H54 (cell line): Measurements from ENCODE around the gene ITGAX.
"Not testable (repeated sequence)": the region's sequence is repeated elsewhere in the genome, so short reads cannot be mapped to it uniquely, and the experiment has no call there.

Experiments used
- DNase-seq: peaks from one replicate; pipeline ENCODE4 v3.0.0; 2011; ENCODE audit warnings: low spot score, mixed read lengths; ENCODE audit not compliant: insufficient read length
- FAIRE-seq: peaks from 3 replicates; lab custom pipeline; 2011; peaks lifted over from hg19 to GRCh38; lab: Jason Lieb, UNC
- POLR2A ChIP-seq: IDR thresholded peaks from 2 replicates; pipeline ENCODE4 v1.6.1; 2011; ENCODE audit warnings: low read depth, mild to moderate bottlenecking, low read length

Gene ITGAX

DNA sequence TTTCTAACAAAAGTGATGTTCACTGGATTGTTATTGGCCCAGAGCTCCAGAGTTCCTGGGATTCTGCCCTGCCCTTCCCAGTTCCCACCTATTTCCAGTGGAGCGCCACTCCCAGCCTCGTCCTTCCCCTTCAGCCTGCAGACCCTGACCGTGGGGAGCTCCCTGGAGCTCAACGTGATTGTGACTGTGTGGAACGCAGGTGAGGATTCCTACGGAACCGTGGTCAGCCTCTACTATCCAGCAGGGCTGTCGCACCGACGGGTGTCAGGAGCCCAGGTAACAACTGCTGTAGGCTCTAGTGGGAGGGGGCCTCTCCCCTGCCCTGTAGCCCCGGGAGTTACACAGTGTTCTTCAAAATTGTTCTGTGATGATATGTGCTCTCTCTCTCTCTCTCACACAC, 61.4 kb downstream of the ITGAX start:
- no peak for TF ChIP-seq POLR2A
- no peak for FAIRE-seq
- DNase-seq: no peak

DNA sequence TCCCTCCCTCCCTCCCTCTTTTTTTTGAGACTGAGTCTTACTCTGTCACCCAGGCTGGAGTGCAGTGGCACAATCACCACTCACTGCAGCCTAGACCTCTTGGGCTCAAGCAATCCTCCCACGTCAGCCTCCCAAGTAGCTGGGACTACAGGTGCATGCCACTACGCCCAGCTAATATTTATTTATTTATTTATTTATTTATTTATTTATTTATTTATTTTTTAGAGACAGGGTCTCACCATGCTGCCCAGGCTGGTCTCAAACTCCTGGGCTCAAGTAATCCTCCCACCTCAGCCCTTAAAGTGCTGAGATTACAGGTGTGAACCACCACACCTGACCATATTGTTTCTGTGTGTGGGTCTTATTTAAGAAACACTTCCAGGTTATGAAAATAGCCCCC, 62.1 kb downstream of the ITGAX start:
- DNase-seq, FAIRE-seq: not testable (repeated sequence)

DNA sequence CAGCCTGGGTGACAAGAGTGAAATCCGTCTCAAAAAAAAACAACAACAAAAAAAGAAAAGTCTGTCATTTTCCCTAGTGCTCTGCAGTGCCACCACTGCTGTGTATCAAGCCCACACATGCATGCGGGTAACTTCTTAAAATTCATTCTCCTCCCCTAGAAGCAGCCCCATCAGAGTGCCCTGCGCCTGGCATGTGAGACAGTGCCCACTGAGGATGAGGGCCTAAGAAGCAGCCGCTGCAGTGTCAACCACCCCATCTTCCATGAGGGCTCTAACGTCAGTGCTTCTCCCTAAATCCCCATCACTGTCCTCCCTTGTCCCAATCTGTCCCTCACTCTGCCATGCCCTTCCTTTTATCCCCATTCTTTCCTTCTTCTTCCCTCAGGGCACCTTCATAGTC, 62.9 kb downstream of the ITGAX start:
- no peak for TF ChIP-seq POLR2A
- DNase-seq (no peak), FAIRE-seq (no peak)

DNA sequence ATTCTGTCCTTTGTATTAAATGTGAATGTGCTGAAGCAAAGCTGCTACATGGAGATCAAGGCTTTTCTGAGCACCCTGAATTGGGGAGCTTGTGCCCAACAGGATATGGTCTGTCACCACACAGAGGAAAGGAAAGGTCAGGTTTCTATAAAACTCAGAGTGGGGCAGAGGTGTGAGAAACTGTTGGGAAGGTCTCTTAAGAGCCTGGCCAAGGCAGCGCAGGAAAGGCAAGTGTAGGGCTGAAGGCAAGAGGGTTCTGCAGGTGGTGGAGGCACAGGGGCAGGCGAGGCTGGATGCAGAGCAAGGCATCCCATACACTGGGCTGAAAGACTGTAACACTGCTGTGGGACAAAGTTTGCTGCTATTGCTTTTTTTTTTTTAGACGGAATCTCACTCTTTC, 65.1 kb downstream of the ITGAX start:
- no peak for FAIRE-seq

DNA sequence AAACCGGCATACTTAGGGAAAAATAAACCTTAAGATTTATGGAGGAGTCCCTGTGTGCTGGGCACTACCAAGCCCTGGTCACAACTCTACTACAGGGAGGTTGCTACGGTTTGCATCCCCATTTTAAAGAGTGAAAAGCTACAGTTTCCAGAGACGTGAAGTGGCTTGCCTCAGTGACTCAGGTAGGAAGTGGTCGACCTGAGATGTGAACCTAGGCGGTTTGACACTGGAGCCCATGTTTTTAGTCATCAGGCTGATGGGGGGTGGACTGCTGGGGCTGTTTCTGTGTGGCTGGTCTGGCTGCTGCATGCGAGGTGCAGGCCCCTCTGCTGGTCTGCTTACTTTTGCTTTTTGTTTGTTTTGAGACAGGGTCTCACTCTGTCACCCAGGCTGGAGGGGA, 66.6 kb downstream of the ITGAX start:
- DNase-seq (no peak), FAIRE-seq (no peak)
- no peak for TF ChIP-seq POLR2A

More for the DNA sequence above, 65.1 kb downstream of the ITGAX start:
- TF ChIP-seq POLR2A: no peak
- DNase-seq: no peak

DNA sequence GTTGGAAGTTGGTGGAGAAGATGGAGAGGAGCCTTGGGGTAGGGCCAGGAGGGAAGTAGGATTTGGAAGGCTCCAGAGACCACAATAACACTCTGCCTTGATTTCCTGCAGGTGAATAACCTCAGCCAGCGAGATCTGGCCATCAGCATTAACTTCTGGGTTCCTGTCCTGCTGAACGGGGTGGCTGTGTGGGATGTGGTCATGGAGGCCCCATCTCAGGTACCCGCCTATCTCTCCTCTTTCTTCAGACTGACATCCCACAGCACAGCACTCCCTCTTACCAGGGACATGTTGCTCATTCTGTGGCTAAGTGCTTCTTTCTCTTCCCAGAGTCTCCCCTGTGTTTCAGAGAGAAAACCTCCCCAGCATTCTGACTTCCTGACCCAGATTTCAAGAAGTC, 68.3 kb downstream of the ITGAX start:
- DNase-seq: no peak
- FAIRE-seq: no peak

DNA sequence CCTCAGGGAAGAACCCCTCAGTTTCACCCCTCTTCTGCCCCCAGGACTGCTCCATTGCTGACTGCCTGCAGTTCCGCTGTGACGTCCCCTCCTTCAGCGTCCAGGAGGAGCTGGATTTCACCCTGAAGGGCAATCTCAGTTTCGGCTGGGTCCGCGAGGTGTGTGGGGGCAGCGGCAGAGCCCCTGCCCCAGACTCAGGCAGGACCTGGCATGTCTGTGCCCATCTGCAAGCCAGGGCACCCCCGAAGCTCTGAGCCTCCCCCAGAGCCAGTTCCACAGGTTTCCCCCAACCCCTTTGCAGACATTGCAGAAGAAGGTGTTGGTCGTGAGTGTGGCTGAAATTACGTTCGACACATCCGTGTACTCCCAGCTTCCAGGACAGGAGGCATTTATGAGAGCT, 68.8 kb downstream of the ITGAX start:
- no peak for TF ChIP-seq POLR2A
- FAIRE-seq: no peak
- no peak for DNase-seq

More for the DNA sequence above, 68.3 kb downstream of the ITGAX start:
- no peak for TF ChIP-seq POLR2A

DNA sequence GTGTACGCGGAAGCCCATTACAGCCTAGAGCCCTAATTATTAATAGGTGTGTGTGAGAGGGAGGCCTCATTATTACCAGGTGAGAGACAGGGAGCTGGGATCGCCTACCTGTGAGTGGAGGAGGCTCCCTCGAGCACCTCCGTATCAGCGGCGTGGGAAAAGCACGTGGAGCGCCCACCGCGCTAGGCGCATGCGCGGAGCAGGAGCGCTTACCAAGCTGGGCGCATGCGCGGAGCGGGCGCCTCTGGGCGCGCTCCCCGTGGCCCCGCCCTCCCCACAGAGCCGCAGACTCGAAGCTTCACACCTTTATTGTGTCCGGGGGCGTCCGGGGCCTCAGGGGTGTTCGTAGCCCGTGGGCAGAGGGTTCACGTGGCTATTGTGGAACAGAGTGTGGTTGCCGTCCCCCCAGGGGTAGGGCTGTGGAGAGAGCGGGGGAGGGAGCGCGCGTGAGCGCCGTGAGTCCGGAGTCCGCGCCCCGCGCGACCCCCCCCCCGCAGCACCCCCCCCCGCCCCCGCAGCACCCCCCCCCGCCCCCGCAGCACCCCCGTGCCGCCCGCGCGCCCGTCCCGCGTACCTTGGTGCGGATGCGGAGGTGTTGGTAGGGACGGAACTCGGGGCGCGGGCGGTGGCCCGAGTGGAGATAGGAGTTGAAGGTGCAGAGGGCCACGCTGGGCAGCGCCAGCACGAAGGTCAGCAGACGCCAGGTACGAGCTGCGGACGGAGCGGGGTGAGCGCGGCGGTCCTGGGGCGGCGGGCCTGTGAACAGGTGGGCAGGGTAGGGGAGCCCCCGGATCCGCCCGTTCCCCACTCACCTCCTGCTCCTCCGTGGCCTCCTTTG, 72.7 kb downstream of the ITGAX start:
- no peak for FAIRE-seq
- DNase-seq: no peak
- TF ChIP-seq POLR2A: no peak

DNA sequence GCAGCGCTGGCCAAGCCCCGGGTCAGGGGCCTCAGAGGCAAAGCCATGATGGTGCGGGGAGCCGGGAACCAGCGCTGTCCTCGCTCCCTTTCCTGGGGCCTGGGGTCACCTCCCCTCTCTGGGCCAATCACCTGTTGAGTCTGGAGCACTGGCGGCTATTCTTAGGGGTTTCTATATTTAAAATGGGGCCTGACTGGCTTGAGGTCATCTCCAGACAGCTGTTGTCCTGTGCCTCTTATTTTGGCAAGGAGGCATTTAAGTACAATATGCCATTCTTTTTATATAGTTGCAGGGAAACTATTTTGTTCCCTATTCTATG, 73.3 kb downstream of the ITGAX start, which contains the start of gene COX6A2:
Gene COX6A2 (minus strand): TSS at position 82 of the 319 bp plus-strand sequence. CDS start 35 bp downstream, at position 47.
- DNase-seq (no peak), FAIRE-seq (no peak)
- TF ChIP-seq POLR2A: no peak

DNA sequence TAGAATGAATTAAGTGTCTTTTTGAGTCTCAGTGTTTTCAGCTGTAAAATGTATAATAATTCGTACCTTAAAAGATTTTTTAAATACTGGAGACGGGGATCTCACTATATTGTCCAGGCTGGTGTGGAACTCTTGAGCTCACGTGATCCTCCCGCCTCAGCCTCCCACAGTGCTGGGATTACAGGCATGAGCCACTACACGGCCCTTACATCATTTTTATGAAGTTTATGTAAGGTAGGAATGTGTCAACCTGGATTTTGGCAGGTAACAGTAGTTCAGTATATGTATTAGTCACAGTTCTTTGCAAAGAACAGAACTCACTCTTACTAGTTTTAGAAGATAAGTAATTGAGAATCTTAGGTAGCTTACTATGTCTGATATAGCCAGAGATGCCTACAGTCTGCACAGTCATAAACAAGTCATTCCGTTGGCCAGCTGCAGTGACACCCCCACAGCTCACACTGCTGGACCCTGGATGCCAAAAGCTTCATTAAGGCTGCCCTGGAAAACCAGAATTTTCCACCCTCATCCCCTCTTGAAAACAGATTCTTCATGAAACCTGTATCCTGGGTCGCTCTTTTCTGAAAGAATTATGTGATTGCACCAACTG, 73.8 kb downstream of the ITGAX start:
- DNase-seq (no peak), FAIRE-seq (no peak)
- TF ChIP-seq POLR2A: no peak

DNA sequence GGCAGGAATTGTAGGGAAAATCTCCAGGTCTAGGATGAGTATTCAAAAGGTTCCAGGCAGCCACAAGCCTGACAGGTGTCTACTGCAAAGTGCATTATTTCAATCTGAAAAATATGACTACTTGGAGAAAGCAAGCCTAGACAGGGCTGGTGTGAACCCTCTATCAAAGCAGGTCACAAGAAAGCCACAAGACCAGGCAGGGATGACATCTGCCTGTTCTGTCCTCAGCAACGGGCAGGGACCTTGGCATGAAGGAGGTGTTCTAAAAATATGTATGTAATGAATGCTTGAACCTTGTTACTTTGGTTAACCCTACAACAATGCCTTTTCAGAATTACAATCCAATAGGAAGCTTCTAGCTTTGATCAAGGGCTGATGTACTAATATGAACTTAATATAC, 74.3 kb downstream of the ITGAX start:
- DNase-seq (no peak), FAIRE-seq (no peak)
- TF ChIP-seq POLR2A: no peak

DNA sequence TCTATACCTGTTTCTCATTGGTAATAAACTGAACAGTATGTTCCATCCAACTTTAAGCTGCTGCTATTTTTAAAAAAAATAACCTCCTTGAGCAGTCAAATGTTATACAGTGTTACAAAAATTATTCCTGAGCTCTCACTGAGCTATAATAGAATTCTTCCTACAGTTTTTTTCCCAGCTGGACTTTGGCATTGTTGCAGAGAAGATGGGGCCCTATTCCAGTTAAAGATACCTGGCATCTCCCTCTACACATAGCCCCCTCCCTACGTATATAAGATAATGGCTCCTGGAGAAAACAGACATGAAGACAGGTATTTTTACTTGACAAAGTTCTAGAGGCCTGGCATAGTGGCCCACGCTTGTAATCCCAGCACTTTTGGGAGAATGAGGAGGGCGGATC, 74.8 kb downstream of the ITGAX start:
- FAIRE-seq (no peak), DNase-seq (no peak)
- TF ChIP-seq POLR2A: no peak

DNA sequence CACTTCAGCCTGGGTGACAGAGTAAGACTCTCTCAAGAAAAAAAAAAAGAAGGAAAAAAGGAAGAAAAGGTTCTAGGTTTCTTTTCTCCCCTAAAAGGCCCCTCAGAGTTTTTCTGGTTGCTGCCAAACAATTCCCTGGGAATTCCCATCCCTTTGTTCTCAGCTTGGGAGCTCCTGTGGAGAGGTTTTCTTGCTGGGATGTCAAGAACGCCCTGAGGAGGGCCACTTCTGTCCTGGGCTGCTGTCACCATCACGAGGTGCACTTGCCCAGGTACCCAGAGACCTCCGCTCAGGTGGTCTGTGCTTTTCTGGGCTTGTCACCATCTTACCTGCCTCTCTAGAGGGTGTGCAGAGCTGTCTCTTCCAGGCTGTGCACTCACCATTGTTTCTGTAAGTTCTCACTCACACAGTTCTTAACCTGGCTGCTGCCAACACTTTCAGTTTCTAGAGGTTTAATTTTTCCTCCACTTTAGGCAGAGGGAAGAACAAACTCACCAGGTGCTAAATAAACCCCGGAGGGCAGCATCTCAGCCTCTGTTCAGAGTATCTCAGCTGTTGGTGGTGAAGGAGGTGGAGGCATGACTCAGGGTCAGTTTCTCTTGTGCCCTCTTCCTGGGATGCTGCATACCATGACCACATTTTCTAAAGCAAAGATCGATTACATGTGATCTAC, 75.5 kb downstream of the ITGAX start:
- DNase-seq: no peak
- TF ChIP-seq POLR2A: no peak
- FAIRE-seq: no peak
